Neuronal stem cell (in vitro differentiated cells): ENCODE measurements around the gene TSC22D4.

ENCODE experiments used
- DNase-seq: peaks from one replicate; pipeline ENCODE4 v3.0.0-alpha.2; 2013; ENCODE audit warnings: low spot score
- H2AFZ ChIP-seq: one replicate; pipeline ENCODE4 v1.6.1; 2013; ENCODE audit warnings: mild to moderate bottlenecking, low read length, inconsistent platforms
- H2AK5ac ChIP-seq: 2 replicates; pipeline ENCODE4 v1.6.1; 2013; ENCODE audit warnings: low read depth, mild to moderate bottlenecking, inconsistent platforms, low read length, moderate library complexity, mixed read lengths
- H2BK120ac ChIP-seq: 2 replicates; pipeline ENCODE4 v1.6.1; 2013; ENCODE audit warnings: low read depth, mild to moderate bottlenecking, inconsistent platforms, low read length, moderate library complexity, mixed read lengths
- H2BK12ac ChIP-seq: one replicate; pipeline ENCODE4 v1.6.1; 2013; ENCODE audit warnings: low read length, inconsistent platforms
- H2BK15ac ChIP-seq: 2 replicates; pipeline ENCODE4 v1.6.1; 2013; ENCODE audit warnings: mild to moderate bottlenecking, low read length, inconsistent platforms, mixed read lengths
- H2BK5ac ChIP-seq: one replicate; pipeline ENCODE4 v1.6.1; 2013; ENCODE audit warnings: inconsistent platforms, mild to moderate bottlenecking, low read length, moderate library complexity
- H3K14ac ChIP-seq: one replicate; pipeline ENCODE4 v1.6.1; 2013; ENCODE audit warnings: low read length, inconsistent platforms
- H3K18ac ChIP-seq: 2 replicates; pipeline ENCODE4 v1.6.1; 2013; ENCODE audit warnings: low read length, inconsistent platforms
- H3K23ac ChIP-seq: 2 replicates; pipeline ENCODE4 v1.6.1; 2013; ENCODE audit warnings: low read depth, mild to moderate bottlenecking, mixed read lengths, low read length, inconsistent platforms; ENCODE audit not compliant: poor library complexity
- H3K27ac ChIP-seq: replicated peaks from 3 replicates; pipeline ENCODE4 v1.5.1; 2013; ENCODE audit warnings: low read length, inconsistent platforms
- H3K27me3 ChIP-seq, 3 experiments: 2 replicates each; pipeline ENCODE4 v1.6.1; 2013; ENCODE audit warnings: low read length in 3 of 3, mild to moderate bottlenecking in 2 of 3, inconsistent platforms in 1 of 3, low read depth in 1 of 3, mixed read lengths in 1 of 3, moderate library complexity in 1 of 3; ENCODE audit not compliant: control insufficient read depth in 3 of 3, insufficient read depth in 3 of 3
- H3K36me3 ChIP-seq, 2 donors: replicated peaks in 1 of 2; 2 replicates each; pipeline ENCODE4 v1.6.1; 2013; ENCODE audit warnings: low read length in 2 of 2; ENCODE audit not compliant: control insufficient read depth in 2 of 2, insufficient read depth in 2 of 2
- H3K4ac ChIP-seq: 2 replicates; pipeline ENCODE4 v1.6.1; 2013; ENCODE audit warnings: inconsistent platforms, mild to moderate bottlenecking, low read length, moderate library complexity
- H3K4me1 ChIP-seq, 2 donors: 1 replicate in 1 of 2; 2 replicates in 1 of 2; pipeline ENCODE4 v1.6.1; 2013; ENCODE audit warnings: low read length in 2 of 2, low read depth in 1 of 2; ENCODE audit not compliant: control insufficient read depth in 2 of 2, insufficient read depth in 1 of 2
- H3K4me2 ChIP-seq: one replicate; pipeline ENCODE4 v1.6.1; 2013; ENCODE audit warnings: mild to moderate bottlenecking, low read length, inconsistent platforms; ENCODE audit not compliant: insufficient read depth, poor library complexity, severe bottlenecking
- H3K4me3 ChIP-seq, 2 donors: 2 replicates each; pipeline ENCODE4 v1.5.1; 2013; ENCODE audit warnings: low read length in 2 of 2, mild to moderate bottlenecking in 2 of 2, inconsistent platforms in 1 of 2, moderate library complexity in 1 of 2
- H3K79me1 ChIP-seq: one replicate; pipeline ENCODE4 v1.6.1; 2013; ENCODE audit warnings: low read depth, mild to moderate bottlenecking, inconsistent platforms, low read length, moderate library complexity
- H3K9ac ChIP-seq: one replicate; pipeline ENCODE4 v1.6.1; 2013; ENCODE audit warnings: mild to moderate bottlenecking, low read depth, low read length, inconsistent platforms; ENCODE audit not compliant: poor library complexity
- H3K9me3 ChIP-seq, 2 donors: replicated peaks in 1 of 2; 2 replicates each; pipeline versions ENCODE3 to v1.6.1; 2013; ENCODE audit warnings: low read length in 2 of 2, mild to moderate bottlenecking in 2 of 2, inconsistent platforms in 1 of 2, low read depth in 1 of 2, mixed read lengths in 1 of 2, moderate library complexity in 1 of 2; ENCODE audit not compliant: control insufficient read depth in 2 of 2, insufficient read depth in 1 of 2
- H4K8ac ChIP-seq: one replicate; pipeline ENCODE4 v1.6.1; 2013; ENCODE audit warnings: low read depth, mild to moderate bottlenecking, inconsistent platforms, low read length, moderate library complexity
- H4K91ac ChIP-seq: one replicate; pipeline ENCODE4 v1.6.1; 2013; ENCODE audit warnings: low read length, low read depth, mild to moderate bottlenecking, inconsistent platforms; ENCODE audit not compliant: poor library complexity
- WGBS, 2 donors: extraction: QIAGEN DNeasy Blood & Tissue Kit; methylation state at CpG; one replicate each; pipeline ENCODE4 v1.1.7; 2013; ENCODE audit warnings: missing lambda C conversion rate in 2 of 2, mixed read lengths in 1 of 2; ENCODE audit not compliant: insufficient read length in 2 of 2, insufficient replicate concordance in 1 of 2; ENCODE audit errors: extremely low coverage in 2 of 2; 5-methylcytosine and 5-hydroxymethylcytosine counted together

TSC22D4 gene

DNA sequence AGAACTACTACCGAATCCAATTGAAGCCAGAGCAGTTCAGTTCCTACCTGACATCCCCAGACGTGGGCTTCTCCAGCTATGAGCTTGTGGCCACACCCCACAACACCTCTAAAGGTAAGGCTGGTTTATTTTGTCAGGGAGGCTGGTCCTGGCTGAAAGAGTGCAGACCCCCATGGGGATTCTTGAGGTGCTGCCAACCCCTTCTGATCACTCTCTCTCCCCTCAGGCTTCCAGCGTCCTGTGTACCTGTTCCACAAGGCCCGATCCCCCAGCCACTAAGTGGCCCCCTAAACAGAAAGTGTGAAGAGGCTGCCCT is 45.8 kb downstream of the TSC22D4 start:
- Histone ChIP-seq H2AFZ (no peak overlapping the region), H3K9ac (no peak overlapping the region), H3K9me3 (no peaks in the 10 kb centered on the region), H3K14ac (no peak overlapping the region), H2BK120ac (no peak overlapping the region), H3K27me3 (no peaks in the 10 kb centered on the region), H2AK5ac (no peak overlapping the region), H3K79me1 (peaks cover 16% of the 10 kb centered on the region), H2BK12ac (no peak overlapping the region), H3K27ac (no peak overlapping the region), H3K23ac (no peak overlapping the region), H3K4me3 (no peak overlapping the region), H4K8ac (no peak overlapping the region), H4K91ac (no peak overlapping the region), H3K4me2 (no peak overlapping the region), H3K18ac (no peak overlapping the region), H2BK15ac (no peak overlapping the region), H3K36me3 (peaks cover 28 to 55% of the 10 kb centered on the region in 2 donors), H3K4me1 (peaks cover 24 to 30% of the 10 kb centered on the region in 2 donors), H3K4ac (no peak overlapping the region), H2BK5ac (no peak overlapping the region)
- WGBS, 2 donors = no CpG with 5 or more reads among the region's 4 CpGs
- no peak for DNase-seq

DNA sequence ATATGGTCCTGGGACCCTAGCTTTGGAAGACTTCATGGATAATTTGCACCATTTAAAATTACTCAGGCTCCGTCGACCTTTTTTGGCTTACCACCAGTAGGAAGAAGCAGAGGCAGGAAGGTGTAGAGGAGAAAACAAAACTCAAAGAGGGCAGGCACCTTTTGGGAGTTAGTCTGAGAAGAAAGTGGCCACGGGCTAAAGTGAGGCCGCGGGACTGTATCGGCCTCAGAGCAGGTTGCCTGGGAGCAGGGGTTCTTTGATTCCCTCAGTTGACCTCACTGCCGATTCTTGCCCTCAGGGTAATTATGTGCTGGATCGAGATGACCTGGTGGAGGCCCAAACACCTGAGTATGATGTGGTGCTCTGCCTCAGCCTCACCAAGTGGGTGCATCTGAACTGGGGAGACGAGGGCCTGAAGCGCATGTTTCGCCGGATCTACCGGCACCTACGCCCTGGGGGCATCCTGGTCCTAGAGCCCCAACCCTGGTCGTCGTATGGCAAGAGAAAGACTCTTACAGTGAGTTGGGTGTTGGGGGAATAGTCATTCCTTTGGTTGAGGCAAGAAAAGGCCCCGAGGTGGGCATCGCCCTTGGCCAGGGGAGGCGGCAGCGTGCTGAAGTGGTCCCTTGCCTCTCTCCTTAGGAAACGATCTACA is 46.3 kb downstream of the TSC22D4 start:
- H4K91ac ChIP-seq = no peak overlapping the region
- H2AK5ac ChIP-seq = no peak overlapping the region
- no peak overlapping the region for H3K18ac ChIP-seq
- H3K9ac ChIP-seq = no peak overlapping the region
- peaks cover 26 to 30% of the 10 kb centered on the region in 2 donors for H3K4me1 ChIP-seq
- peaks cover 2% of the 10 kb centered on the region in 2 donors for H3K9me3 ChIP-seq
- H3K27ac ChIP-seq = no peak overlapping the region
- H3K4me3 ChIP-seq = peak overlapping the region in 1 of 2 donors; percentile 27
- no peak overlapping the region for H4K8ac ChIP-seq
- peaks cover 16% of the 10 kb centered on the region for H3K79me1 ChIP-seq
- H3K4me2 ChIP-seq = no peak overlapping the region
- H3K23ac ChIP-seq = no peak overlapping the region
- H2AFZ ChIP-seq = no peak overlapping the region
- DNase-seq = no peak
- H2BK12ac ChIP-seq = no peak overlapping the region
- no peak overlapping the region for H3K14ac ChIP-seq
- WGBS, 2 donors = no CpG with 5 or more reads among the region's 21 CpGs
- H2BK120ac ChIP-seq = no peak overlapping the region
- H3K27me3 ChIP-seq = peaks cover 0 to under 1% (median 0%) of the 10 kb centered on the region in 3 experiments
- no peak overlapping the region for H2BK5ac ChIP-seq
- H2BK15ac ChIP-seq = no peak overlapping the region
- H3K4ac ChIP-seq = no peak overlapping the region
- H3K36me3 ChIP-seq = peaks cover 28 to 55% of the 10 kb centered on the region in 2 donors

DNA sequence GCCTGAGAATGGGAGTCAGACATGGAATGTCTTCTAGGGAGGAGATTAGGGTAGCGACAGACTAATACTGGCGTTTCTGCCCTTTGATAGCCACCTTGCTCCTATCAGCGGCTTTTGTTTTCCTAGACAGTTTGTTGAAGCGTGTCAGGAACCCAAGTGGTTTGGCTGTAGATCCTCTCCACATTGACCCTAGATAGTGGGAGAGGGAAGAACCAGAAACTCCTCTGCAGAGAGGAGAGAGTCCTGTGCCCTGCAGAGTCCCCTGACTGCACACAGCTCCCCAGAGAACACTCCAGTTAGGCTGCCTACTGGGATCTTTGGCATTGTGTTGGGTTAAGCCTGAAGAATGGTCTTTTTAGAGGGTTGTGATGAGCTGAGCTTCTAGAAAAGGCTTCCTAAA is 47.0 kb downstream of the TSC22D4 start:
- Histone ChIP-seq H3K18ac (no peak overlapping the region), H3K9ac (no peak overlapping the region), H2BK120ac (no peak overlapping the region), H3K23ac (no peak overlapping the region), H3K4me1 (peaks cover 26 to 30% of the 10 kb centered on the region in 2 donors), H3K79me1 (peaks cover 16% of the 10 kb centered on the region), H3K9me3 (peaks cover 4% of the 10 kb centered on the region in 2 donors), H3K27ac (no peak overlapping the region), H2AFZ (no peak overlapping the region), H3K36me3 (peaks cover 28 to 55% of the 10 kb centered on the region in 2 donors), H2BK12ac (no peak overlapping the region), H3K14ac (no peak overlapping the region), H3K4ac (no peak overlapping the region), H4K91ac (no peak overlapping the region), H3K4me3 (peak overlapping the region in 1 of 2 donors; percentile 7), H3K27me3 (peaks cover 0 to 2% (median 0%) of the 10 kb centered on the region in 3 experiments), H2BK5ac (no peak overlapping the region), H3K4me2 (no peak overlapping the region), H2BK15ac (no peak overlapping the region), H2AK5ac (no peak overlapping the region), H4K8ac (no peak overlapping the region)
- DNase-seq = no peak
- WGBS, 2 donors = no CpG with 5 or more reads among the region's 4 CpGs

DNA sequence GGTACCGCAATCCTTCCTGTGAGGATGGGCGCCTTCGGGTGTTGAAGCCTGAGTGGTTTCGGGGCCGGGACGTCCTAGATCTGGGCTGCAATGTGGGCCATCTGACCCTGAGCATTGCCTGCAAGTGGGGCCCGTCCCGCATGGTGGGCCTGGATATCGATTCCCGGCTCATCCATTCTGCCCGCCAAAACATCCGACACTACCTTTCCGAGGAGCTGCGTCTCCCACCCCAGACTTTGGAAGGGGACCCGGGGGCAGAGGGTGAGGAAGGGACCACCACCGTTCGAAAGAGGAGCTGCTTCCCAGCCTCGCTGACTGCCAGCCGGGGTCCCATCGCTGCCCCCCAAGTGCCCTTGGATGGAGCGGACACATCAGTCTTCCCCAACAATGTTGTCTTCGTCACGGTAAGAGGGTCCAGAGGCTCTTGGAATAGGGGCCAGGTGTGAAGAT is 47.7 kb downstream of the TSC22D4 start:
- Histone ChIP-seq H3K27ac (no peak overlapping the region), H3K27me3 (peaks cover 0 to 2% (median 0%) of the 10 kb centered on the region in 3 experiments), H4K8ac (peak overlapping the region; percentile 75), H3K36me3 (peaks cover 28 to 55% of the 10 kb centered on the region in 2 donors), H3K4me2 (no peak overlapping the region), H3K18ac (peak overlapping the region; percentile 29), H2BK120ac (no peak overlapping the region), H3K4ac (peak overlapping the region; percentile 23), H2AFZ (no peak overlapping the region), H2BK5ac (peak overlapping the region; percentile 96), H3K79me1 (peaks cover 16% of the 10 kb centered on the region), H2BK12ac (no peak overlapping the region), H2AK5ac (peak overlapping the region; percentile 100), H3K23ac (peak overlapping the region; percentile 87), H3K14ac (no peak overlapping the region), H2BK15ac (no peak overlapping the region), H3K4me1 (peaks cover 26 to 30% of the 10 kb centered on the region in 2 donors), H3K9me3 (peaks cover 4% of the 10 kb centered on the region in 2 donors), H3K9ac (peak overlapping the region; percentile 92), H4K91ac (no peak overlapping the region), H3K4me3 (peak overlapping the region in 1 of 2 donors; percentile 68)
- no peak for DNase-seq
- no CpG with 5 or more reads among the region's 23 CpGs for WGBS, 2 donors
